GM23338 (cell line): ENCODE results near the gene SLC19A1. TPM values are rescaled to one million over a fixed set of nuclear protein-coding genes. Genes with fewer than 3 reads are reported as not detected.

Experiments used
- ATAC-seq: fragments of 200-7000 bp; cut with Tn5 transposase; 3 replicates; pipeline ENCODE4 v1.9.1; 2020
- DNase-seq: peaks from one replicate; pipeline ENCODE4 v3.0.0-alpha.2; 2015; ENCODE audit warnings: low spot score
- H2AFZ ChIP-seq: fragments of 200-600 bp; sonication (generic); 2 replicates; pipeline ENCODE4 v1.8.0; 2016; ENCODE audit warnings: antibody characterized with exemption, mild to moderate bottlenecking, moderate library complexity
- H3F3A ChIP-seq: fragments of 200-600 bp; sonication (generic); replicated peaks from 2 replicates; pipeline ENCODE4 v1.8.0; 2017; ENCODE audit warnings: antibody characterized with exemption, mixed run types, low read depth
- H3K27ac ChIP-seq: fragments of 200-600 bp; sonication (generic); 2 replicates; pipeline ENCODE4 v1.6.1; 2016; ENCODE audit warnings: low read depth
- H3K27me3 ChIP-seq: fragments of 200-600 bp; sonication (generic); 2 replicates; pipeline ENCODE4 v1.8.0; 2016; ENCODE audit warnings: mild to moderate bottlenecking, mixed run types, moderate library complexity; ENCODE audit not compliant: insufficient read depth
- H3K36me3 ChIP-seq: fragments of 200-600 bp; sonication (generic); 2 replicates; pipeline ENCODE4 v1.8.0; 2016; ENCODE audit warnings: mild to moderate bottlenecking; ENCODE audit not compliant: insufficient read depth
- H3K4me1 ChIP-seq: fragments of 200-600 bp; sonication (generic); 2 replicates; pipeline ENCODE4 v1.8.0; 2016; ENCODE audit warnings: mild to moderate bottlenecking, moderate library complexity; ENCODE audit not compliant: insufficient read depth
- H3K4me2 ChIP-seq: fragments of 200-600 bp; sonication (generic); 2 replicates; pipeline ENCODE4 v1.7.1; 2017; ENCODE audit warnings: mixed run types
- H3K4me3 ChIP-seq: fragments of 200-600 bp; sonication (generic); 2 replicates; pipeline ENCODE4 v1.6.1; 2016; ENCODE audit warnings: mixed run types
- H3K79me2 ChIP-seq: fragments of 200-600 bp; sonication (generic); replicated peaks from 2 replicates; pipeline ENCODE4 v1.8.0; 2017; ENCODE audit warnings: mild to moderate bottlenecking; ENCODE audit not compliant: insufficient read depth
- H3K9me2 ChIP-seq: fragments of 200-600 bp; sonication (generic); 2 replicates; pipeline ENCODE4 v1.8.0; 2017; ENCODE audit not compliant: insufficient read depth
- H4K20me1 ChIP-seq: fragments of 200-600 bp; sonication (generic); replicated peaks from 2 replicates; pipeline ENCODE4 v1.8.0; 2017; ENCODE audit warnings: mild to moderate bottlenecking; ENCODE audit not compliant: insufficient read depth
- H3K27ac Mint-ChIP-seq: 2 replicates; pipeline ENCODE4 v1.8.0; 2020; ENCODE audit warnings: inconsistent platforms, mild to moderate bottlenecking, moderate library complexity, mixed read lengths
- H3K27me3 Mint-ChIP-seq: 3 replicates; pipeline ENCODE4 v1.8.0; 2022; ENCODE audit warnings: low read depth, mild to moderate bottlenecking, moderate library complexity, mixed read lengths, inconsistent platforms; ENCODE audit not compliant: insufficient read depth, poor library complexity
- H3K36me3 Mint-ChIP-seq: 3 replicates; pipeline ENCODE4 v1.8.0; 2021; ENCODE audit warnings: low read depth, mild to moderate bottlenecking, inconsistent platforms, moderate library complexity, mixed read lengths
- H3K4me1 Mint-ChIP-seq: 3 replicates; pipeline ENCODE4 v1.8.0; 2020; ENCODE audit warnings: mild to moderate bottlenecking, inconsistent platforms, mixed read lengths
- H3K4me3 Mint-ChIP-seq: 3 replicates; pipeline ENCODE4 v1.8.0; 2021; ENCODE audit warnings: moderate library complexity, mild to moderate bottlenecking, inconsistent platforms, mixed read lengths
- H3K9me3 Mint-ChIP-seq: 3 replicates; pipeline ENCODE4 v1.8.0; 2020; ENCODE audit warnings: moderate library complexity, mild to moderate bottlenecking, inconsistent platforms, mixed read lengths
- CREB1 ChIP-seq: fragments of 250-450 bp; sonication (Bioruptor Pico); IDR thresholded peaks from 2 replicates; pipeline ENCODE4 v1.5.0; 2020; ENCODE audit warnings: low read depth, mild to moderate bottlenecking, moderate library complexity
- CTCF ChIP-seq, 2 experiments: fragments of 200-600 bp in 1 of 2; sonication (generic) in 1 of 2; conservative IDR thresholded peaks; 2 replicates each; pipeline versions ENCODE4 v1.5.1 to v1.6.1; 2016 to 2017; ENCODE audit warnings: antibody characterized with exemption in 2 of 2, low read depth in 2 of 2, mild to moderate bottlenecking in 2 of 2, moderate library complexity in 1 of 2
- ETS1 ChIP-seq: IDR thresholded peaks from 2 replicates; pipeline ENCODE4 v1.6.1; 2016; ENCODE audit warnings: antibody characterized with exemption
- EZH2phosphoT487 ChIP-seq: fragments of 200-600 bp; sonication (generic); IDR thresholded peaks from one replicate; pipeline ENCODE4 v1.8.1; 2018; ENCODE audit warnings: antibody characterized with exemption; ENCODE audit not compliant: unreplicated experiment
- NANOG ChIP-seq: IDR thresholded peaks from 2 replicates; pipeline ENCODE4 v1.6.1; 2016; ENCODE audit warnings: antibody characterized with exemption, borderline replicate concordance
- POLR2AphosphoS5 ChIP-seq: IDR thresholded peaks from 2 replicates; pipeline ENCODE4 v1.6.1; 2016; ENCODE audit warnings: antibody characterized with exemption, low read depth
- REST ChIP-seq: IDR thresholded peaks from one replicate; pipeline ENCODE4 v1.6.1; 2018; ENCODE audit warnings: antibody characterized with exemption; ENCODE audit not compliant: unreplicated experiment
- STAT1 ChIP-seq: IDR thresholded peaks from one replicate; pipeline ENCODE4 v1.6.1; 2016; ENCODE audit warnings: antibody characterized with exemption; ENCODE audit not compliant: unreplicated experiment
- ZNF114 ChIP-seq: fragments of 250-450 bp; sonication (Bioruptor Pico); IDR thresholded peaks from 2 replicates; pipeline ENCODE4 v1.5.0; 2020; ENCODE audit warnings: mild to moderate bottlenecking, moderate library complexity
- ZNF331 ChIP-seq: fragments of 250-450 bp; sonication (Bioruptor Pico); IDR thresholded peaks from 2 replicates; pipeline ENCODE4 v1.5.0; 2020; ENCODE audit warnings: low read depth, mild to moderate bottlenecking, moderate library complexity
- long read RNA-seq: library from polyadenylated mRNA; unstranded; transcript quantifications from one replicate; pipeline ENCODE4 v2.0.0, GENCODE V29; 2020; ENCODE audit not compliant: unreplicated experiment
- polyA plus RNA-seq: library from polyadenylated mRNA; unstranded; fragments of >200 nt; fragmentation: Nextera tagmentation; extraction: Ambion mirVana; gene quantifications from 2 replicates; pipeline ENCODE4 v1.2.1, GENCODE V29; 2016
- total RNA-seq: library from RNA; depleted of rRNA; stranded (reverse); fragments of >200 nt; shearing (Covaris generic); gene quantifications from 2 replicates; pipeline ENCODE4 v1.2.3, GENCODE V29; 2014; rRNA removed

SLC19A1 gene
- total RNA-seq (25.9 and 33.0 TPM in 2 replicates), polyA plus RNA-seq (31.2 and 37.4 TPM in 2 replicates)
- long read RNA-seq, transcript SLC19A1-201 (6 exons, 3,811 nt) = major isoform, 5 of 9 reads
- long read RNA-seq, partial matches to known transcripts = 0 of 9 reads
- long read RNA-seq, other reads (novel, unspliced or antisense) = 2 of 9 reads

DNA sequence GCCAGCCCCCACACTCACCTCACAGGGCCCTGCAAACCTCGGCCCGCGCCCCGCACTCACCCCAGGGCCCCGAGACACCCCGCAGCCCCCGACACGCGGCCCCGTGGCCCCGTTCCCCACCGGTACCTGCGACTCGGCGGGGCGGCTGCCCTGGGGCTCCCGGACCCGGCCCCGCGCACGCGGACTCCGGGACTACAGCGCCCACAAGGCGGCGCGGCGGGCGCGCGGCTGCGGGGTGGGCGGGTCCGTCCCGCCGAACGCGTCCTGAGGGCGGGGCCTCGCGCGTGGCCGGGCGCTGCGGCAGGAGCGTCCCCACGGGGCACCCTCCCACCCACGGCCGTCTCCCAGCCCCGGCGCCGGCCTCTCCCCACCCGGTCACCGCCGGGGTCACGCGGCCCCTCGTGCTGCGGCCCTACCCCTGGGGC lies at the start of gene SLC19A1:
Gene SLC19A1, minus strand, starts transcription at position 199 of the 425 bp plus-strand sequence. CDS start 4,481 bp downstream, outside the sequence.
- Mint-ChIP-seq H3K9me3 (peaks cover 5% of the 10 kb centered on the region; the same call in 2 of the 3 replicates), H3K4me3 (peak within 1 kb of the TSS; percentile 75), H3K27ac (no peak within 1 kb of the TSS), H3K36me3 (no peaks in the 10 kb centered on the region), H3K27me3 (peaks cover 11% of the 10 kb centered on the region), H3K4me1 (peaks cover 7% of the 10 kb centered on the region)
- Histone ChIP-seq H3K79me2 (peaks cover 33% of the 10 kb centered on the region), H3K4me3 (peak within 1 kb of the TSS; percentile 64), H3K36me3 (no peaks in the 10 kb centered on the region), H3K4me1 (no peaks in the 10 kb centered on the region; the same call in 1 of the 2 replicates), H3K27ac (no peak within 1 kb of the TSS), H2AFZ (no peak within 1 kb of the TSS), H4K20me1 (0 out of 2 replicates have a peak, but pooled peaks cover 4% of the 10 kb centered on the region), H3F3A (no peaks in the 10 kb centered on the region), H3K4me2 (peak within 1 kb of the TSS; percentile 83), H3K27me3 (no peaks in the 10 kb centered on the region), H3K9me2 (no peaks in the 10 kb centered on the region)
- TF ChIP-seq NANOG = no peak
- TF ChIP-seq POLR2AphosphoS5 = 0 out of 2 replicates have a peak, but pooled peaks have one; percentile 21
- DNase-seq (peak; percentile 66), ATAC-seq (peak; percentile 67)

GRCh38 chr21:45591619-45592207 lies 49.5 kb upstream of the SLC19A1 start:
- Histone ChIP-seq H2AFZ (no peak overlapping the region), H3K79me2 (no peaks in the 10 kb centered on the region), H3K4me3 (no peak overlapping the region), H3F3A (0 out of 2 replicates have a peak, but pooled peaks cover 4% of the 10 kb centered on the region), H3K27me3 (peaks cover 28% of the 10 kb centered on the region), H3K27ac (no peak overlapping the region), H3K36me3 (no peaks in the 10 kb centered on the region; the same call in 1 of the 2 replicates), H3K4me2 (no peak overlapping the region), H3K4me1 (no peaks in the 10 kb centered on the region), H4K20me1 (no peaks in the 10 kb centered on the region; the same call in 1 of the 2 replicates), H3K9me2 (peaks cover 5% of the 10 kb centered on the region; the same call in 1 of the 2 replicates)
- Mint-ChIP-seq H3K36me3 (peaks cover 23% of the 10 kb centered on the region), H3K27ac (no peak overlapping the region), H3K9me3 (peaks cover 34% of the 10 kb centered on the region), H3K27me3 (peaks cover 19% of the 10 kb centered on the region), H3K4me3 (no peak overlapping the region), H3K4me1 (no peaks in the 10 kb centered on the region)
- ATAC-seq (no peak), DNase-seq (no peak)
- TF ChIP-seq CREB1 (CRISPR knock-in tag) (no peak), CTCF (conservative IDR thresholded peaks at IDR 0.05; ENCODE audit: low read depth in 2 of 2) (no peak), ETS1 (no peak), ZNF331 (CRISPR knock-in tag) (no peak), ZNF114 (CRISPR knock-in tag) (no peak), POLR2AphosphoS5 (no peak), REST (no peak), EZH2phosphoT487 (no peak), STAT1 (no peak)
